Measurements from ENCODE around the gene SALL4.
A peak's percentile ranks its signal among the peaks of the same experiment; 100 is the strongest.
"Not testable (repeated sequence)": the region's sequence is repeated elsewhere in the genome, so short reads cannot be mapped to it uniquely, and the experiment has no call there.

The SALL4 gene

DNA sequence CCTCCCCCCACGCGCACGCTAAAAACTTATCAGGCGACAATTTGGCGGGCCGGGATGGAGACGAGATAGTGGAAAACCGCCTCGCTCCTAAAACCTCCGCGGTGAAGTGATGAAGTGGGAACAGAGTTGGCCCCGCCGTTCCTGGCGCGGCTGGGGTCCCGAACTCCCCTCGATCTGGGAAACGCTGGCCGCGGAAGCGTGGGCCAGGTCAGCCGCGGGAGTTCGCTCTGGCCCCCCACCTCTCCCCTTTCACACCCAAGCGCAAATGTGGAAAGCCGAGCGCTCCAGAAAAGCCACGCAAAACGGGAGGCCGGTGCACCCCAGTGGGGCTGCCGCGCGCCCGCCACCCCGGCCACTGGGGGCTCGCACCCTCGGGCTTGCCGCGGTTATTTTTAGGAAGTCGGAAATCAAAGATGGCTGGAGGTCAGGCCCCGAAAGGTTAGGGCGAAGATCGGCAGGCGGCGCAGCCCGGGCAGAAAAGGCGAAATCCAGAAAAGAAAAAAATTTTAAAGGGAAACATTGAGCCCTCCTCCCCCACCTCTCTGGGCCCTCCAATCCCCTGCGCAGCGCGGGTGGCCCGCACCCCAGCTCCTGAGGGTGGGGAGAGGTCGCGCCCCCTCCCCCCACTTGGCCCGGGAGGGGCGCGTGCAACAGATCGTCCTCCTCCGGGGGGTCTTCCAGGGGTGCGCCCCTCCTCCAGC, 1.0 kb downstream of the SALL4 start:
- no peak for DNase-seq

- no peak for DNase-seq
Measured at GRCh38 chr20:51800872-51801121, 1.5 kb downstream of the SALL4 start.

- peak; percentile 34 for DNase-seq
Measured at GRCh38 chr20:51800060-51800871, 2.1 kb downstream of the SALL4 start.

GRCh38 chr20:51799401-51799860, 2.9 kb downstream of the SALL4 start:
- no peak for DNase-seq

DNA sequence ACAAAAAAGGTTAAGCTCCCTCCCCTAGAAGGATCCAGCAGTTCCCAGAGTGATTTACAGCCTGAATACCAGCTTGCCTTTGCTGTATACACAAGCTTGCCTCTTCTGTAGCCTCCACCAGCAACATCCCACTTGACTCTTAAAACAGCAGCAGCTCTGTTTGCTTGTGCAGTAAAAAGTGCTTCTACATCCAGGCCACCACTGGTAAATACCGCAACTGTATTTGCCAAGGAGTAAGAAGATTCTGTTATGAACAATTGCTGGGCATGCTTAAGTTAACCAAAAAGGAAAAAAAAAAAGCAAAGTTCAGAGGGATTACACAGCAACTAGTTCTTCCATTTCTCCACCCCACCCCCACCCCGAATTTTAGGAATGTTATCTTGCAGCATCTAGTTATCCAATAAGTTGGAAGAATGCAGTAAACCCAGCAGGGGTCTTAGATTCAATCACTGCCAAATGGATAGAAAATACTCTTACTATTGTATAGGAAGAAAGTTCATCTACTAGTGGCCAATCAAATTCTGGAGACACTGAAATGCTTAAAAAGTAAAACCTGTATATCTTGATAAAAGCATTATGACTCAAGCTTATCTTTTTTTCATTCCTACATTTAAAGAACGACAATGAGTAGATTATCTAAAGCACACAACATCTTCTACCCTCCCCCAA, 4.8 kb downstream of the SALL4 start:
- no peak for DNase-seq

- no peak for DNase-seq
Measured at GRCh38 chr20:51796340-51796739, 6.0 kb downstream of the SALL4 start.

DNA sequence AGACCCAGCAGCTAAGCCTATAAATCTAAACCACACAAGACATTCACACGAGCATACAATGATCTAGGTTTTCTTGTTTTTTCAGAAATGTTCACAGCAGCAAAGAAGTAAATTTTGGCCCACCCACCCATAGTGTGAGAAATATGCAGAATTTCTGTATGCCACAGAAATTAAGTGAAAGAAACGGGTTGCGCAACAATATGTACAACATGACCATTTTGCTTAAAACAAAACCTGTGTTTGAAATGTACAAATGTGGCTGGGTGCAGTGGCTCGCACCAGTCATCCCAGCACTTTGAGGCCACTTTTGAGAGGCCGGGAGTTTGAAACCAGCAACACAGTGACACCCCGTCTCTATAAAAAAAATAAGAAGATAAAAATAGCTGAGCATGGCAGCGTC, 9.4 kb downstream of the SALL4 start:
- DNase-seq: no peak

DNA sequence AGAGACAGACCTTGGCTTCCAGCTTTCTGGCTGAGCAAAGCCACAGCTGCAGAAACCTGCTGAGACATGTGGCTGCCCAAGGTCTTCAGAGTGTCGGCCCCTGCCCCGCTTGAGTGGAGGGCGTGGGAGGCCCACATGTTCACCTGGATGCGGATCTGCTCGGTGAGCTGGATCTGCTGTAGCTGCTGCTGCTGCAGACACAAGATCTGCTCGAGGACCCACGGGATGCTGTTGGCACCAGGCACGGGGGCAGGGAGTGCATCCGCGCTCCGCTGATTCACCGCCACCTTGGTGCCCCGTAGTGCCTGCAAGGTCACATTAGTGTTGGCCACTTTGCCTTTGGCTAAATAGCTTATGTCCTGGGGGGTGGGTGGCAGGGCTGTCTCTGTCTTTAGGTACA, 10.7 kb downstream of the SALL4 start:
- DNase-seq: no peak

DNA sequence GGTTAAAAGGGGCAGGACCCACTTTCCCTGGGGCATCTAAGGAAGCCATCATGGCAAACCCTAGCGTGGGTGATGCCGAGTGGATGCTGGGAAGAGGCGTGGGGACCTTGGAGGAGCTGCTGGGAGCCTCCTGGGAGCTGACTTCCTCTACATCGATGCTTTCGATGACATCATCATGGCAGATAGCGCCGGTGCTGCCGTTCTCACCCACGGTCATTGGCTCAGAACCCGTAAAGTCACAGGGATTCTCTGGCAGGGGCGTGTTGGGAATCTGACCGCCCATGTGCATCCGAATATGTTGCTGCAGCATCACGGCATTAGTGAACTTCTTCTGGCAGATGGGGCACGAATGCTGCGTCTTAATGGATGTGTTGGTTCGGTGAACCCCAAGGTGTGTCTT, 12.1 kb downstream of the SALL4 start:
- DNase-seq: no peak

GRCh38 chr20:51789434-51789833, 12.9 kb downstream of the SALL4 start:
- DNase-seq: no peak

DNA sequence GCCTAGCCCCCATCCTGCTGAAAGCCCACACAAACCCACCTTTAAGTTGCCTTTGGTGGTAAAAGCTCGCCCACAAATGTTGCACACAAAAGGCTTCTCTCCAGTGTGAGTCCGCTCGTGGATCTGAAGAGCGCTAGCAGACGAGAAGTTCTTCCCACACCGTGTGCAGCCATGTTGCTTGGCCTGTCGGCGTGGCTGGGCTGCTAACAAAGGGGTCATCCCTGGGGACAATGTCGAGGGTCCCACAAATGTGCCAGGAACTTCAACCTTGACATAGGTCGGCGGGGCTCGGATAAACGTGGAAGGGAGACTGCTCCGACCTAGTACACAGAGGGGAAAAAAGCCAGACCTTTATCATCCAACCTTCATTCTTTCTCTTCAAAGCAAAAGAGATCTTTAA, 13.5 kb downstream of the SALL4 start:
- DNase-seq: no peak

DNA sequence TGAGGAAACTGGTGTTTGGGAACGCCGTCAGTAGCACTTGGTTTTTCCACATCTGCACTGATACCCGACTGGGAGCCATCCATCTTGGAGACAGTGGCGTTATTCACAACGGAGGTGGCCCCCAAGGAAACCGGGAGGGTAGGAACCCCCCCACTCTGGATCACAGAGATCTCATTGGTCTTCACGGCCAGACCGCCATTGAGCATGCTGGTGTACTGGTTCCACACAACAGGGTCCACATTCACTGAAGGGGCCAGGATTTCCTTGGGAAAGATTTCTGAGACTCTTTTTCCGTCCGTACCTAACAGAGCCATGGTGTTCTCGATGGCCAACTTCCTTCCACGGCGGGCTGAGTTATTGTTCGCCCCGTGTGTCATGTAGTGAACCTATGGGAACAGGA, 18.0 kb downstream of the SALL4 start:
- DNase-seq: no peak

- not testable (repeated sequence) for DNase-seq
Measured at GRCh38 chr20:51778229-51778759, 24.0 kb downstream of the SALL4 start.

DNA sequence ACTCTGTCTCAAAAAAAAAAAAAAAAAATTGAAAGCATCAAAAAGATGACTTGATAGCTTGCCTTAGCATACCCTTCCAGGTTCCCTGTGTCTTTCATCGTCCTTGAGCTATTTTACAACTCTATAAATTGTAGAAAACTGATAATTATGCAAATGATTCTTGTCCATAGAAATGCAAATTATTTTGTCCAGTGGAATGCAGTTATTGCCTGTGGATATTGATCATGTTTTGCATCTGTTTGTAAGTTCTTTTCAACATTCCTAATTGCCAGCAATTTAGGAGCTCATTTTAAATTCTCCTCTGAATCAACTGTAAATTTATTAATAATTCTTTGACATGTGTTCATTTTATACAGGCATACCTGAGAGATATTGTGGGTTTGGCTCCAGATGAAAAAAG, 27.1 kb downstream of the SALL4 start:
- DNase-seq: no peak

DNA sequence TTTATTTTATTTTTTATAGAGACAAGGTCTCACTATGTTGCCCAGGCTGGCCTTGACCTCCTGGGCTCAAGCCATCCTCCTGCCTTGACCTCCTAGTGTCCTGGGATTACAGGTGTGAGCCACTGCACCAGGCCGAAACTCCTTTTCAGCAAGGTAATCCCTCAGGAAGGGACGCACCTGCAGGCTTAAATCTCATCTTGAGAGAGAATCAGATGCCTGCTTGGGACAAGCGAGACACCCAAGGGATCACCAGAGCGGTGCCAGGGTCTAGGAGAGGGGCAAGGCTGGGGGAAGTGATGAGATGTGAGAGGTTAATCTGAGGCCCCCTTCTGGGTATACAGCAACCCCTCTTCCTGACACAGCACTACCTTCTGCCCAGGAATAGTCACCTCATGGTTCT, 30.1 kb downstream of the SALL4 start:
- DNase-seq: no peak

GRCh38 chr20:51769976-51770615, 32.2 kb downstream of the SALL4 start:
- DNase-seq: no peak

GRCh38 chr20:51768759-51769517, 33.4 kb downstream of the SALL4 start:
- DNase-seq: no peak

DNA sequence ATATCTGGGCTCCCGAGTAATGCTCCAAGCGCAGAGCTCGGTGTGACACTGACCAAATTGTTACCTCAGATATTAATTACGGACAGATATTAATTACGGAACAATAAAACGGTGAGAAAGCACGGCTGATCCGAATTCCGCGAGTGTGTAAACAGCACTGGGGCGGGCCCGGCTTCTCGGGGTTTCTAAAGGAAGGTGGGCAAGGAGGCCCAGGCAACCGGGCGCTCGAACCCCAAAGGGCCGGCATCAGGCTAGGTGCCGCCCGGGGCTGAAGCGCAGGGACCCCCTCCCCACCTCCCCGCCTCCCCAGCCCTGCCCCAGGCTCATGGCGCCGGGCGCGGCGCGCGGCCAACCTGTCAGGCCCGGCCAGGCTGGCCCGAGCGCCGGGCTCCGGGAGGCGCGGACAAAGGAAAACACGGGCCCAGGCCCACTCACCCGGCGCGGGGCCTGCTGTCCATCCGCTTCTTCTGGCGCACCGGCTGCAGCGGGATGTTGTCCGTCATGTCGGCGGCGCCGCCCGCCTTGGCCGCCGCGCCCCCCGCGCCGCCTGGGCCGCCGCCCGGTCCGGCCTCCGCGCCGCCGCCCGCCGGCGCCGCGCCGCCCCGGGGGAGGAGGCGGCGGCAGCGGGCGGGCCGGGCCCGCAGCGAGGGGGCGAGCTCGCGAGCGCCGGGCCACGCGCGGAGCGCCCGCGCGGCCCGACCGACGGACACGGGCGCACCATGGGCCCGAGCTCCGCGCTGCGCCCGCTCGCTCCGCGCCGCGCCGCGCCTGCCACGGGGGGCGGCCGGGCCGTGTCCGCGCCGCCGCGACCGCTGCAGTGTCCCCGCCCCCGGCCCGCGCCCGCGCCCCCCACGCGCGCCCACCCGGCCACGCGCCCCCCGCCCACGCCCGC, 34.2 kb downstream of the SALL4 start, which contains the start of gene ATP9A:
TSS of gene ATP9A (minus strand) at position 524 of the 892 bp plus-strand sequence. CDS start at position 503, 21 bp downstream.
- no peak for DNase-seq

DNA sequence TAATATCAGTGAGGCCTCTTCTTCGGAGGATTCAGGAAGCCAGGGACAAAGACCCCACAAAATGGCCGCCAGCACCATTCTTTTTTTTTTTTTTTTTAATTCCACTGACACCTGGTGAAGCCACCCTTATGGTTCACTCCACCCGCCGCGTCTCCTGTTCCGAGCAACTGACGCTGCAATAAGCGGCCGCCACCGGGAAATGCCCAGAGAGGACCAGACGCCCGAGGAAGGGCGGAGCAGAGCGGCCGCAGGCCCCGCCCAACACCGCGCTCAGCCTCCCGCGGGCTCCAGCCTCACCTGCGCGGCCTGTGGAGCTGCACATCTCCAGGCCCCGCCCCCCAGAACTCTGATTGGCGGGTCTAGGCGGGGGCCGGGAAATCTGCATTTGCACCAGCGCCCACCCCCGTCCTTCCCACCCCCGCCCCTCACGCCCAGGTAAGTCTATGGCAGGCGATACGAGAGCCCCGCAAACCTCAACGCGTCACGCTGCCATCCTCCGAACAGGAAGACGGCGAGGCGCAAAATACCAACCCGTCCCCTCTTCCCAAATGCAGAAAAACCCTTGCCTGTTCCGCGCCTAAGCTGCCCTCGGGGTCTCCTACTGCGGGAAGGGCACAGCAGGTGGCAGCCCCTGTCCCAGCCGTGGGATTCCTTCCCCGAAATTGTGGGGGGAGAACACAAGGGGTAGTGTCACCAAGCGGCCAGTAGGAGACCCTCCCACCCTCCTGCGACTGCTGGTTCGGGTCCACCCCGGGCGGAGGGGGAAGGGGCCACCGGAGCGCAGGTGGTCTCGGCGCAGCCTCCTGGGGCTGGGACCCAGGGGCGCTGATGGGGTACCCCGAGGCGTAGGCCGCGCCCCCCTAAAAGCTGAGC, 35.1 kb downstream of the SALL4 start:
- peak; percentile 94 for DNase-seq

GRCh38 chr20:51765381-51765780, 36.9 kb downstream of the SALL4 start:
- DNase-seq: not testable (repeated sequence)

Measured in DMS79 (cell line).